Endothelial cell of umbilical vein (primary cell): ENCODE results near the gene WNT7B. TPM values are rescaled to one million over a fixed set of nuclear protein-coding genes. Genes with fewer than 3 reads are reported as not detected.

Experiments used
- BruUV-seq: library from RNA; stranded (reverse); fragments of 400-500 nt; replicated peaks from 2 replicates; lab custom pipeline; 2021; lab: Mats Ljungman, UMichigan
- CTCF ChIA-PET: fragments of 300-600, 350-600 bp; sonication (Branson Sonifier 250); formaldehyde crosslinking; loops from one replicate; lab custom pipeline; 2021; ENCODE audit warnings: antibody characterized with exemption, inconsistent platforms; lab: Charles Lee
- POLR2A ChIA-PET: fragments of 300-600, 350-600 bp; sonication (Branson Sonifier 250); formaldehyde crosslinking; loops from one replicate; lab custom pipeline; 2021; ENCODE audit warnings: antibody characterized with exemption, inconsistent platforms; lab: Charles Lee
- DNase-seq: peaks from one replicate; pipeline ENCODE4 v3.0.0-alpha.2; 2011; ENCODE audit warnings: low read depth, low spot score
- FAIRE-seq: peaks from 2 replicates; lab custom pipeline; 2011; peaks lifted over from hg19 to GRCh38; lab: Jason Lieb, UNC
- H2AFZ ChIP-seq: 2 replicates; pipeline ENCODE4 v1.6.0; 2012; ENCODE audit warnings: low read depth, low read length, control low read depth, inconsistent platforms
- H3K27ac ChIP-seq: 2 replicates; pipeline ENCODE4 v1.5.1; 2011; ENCODE audit warnings: low read depth, mild to moderate bottlenecking, control low read depth, low read length, moderate library complexity; ENCODE audit not compliant: insufficient read depth
- H3K27me3 ChIP-seq, 2 experiments: 2 replicates each; pipeline versions ENCODE4 v1.6.0 to v1.6.1; 2011; ENCODE audit warnings: low read length in 2 of 2, mixed read lengths in 1 of 2; ENCODE audit not compliant: control insufficient read depth in 2 of 2, insufficient read depth in 2 of 2
- H3K36me3 ChIP-seq, 2 experiments: 2 replicates in 1 of 2; 3 replicates in 1 of 2; pipeline ENCODE4 v1.5.1; 2011; ENCODE audit warnings: low read length in 2 of 2, mild to moderate bottlenecking in 1 of 2, moderate library complexity in 1 of 2; ENCODE audit not compliant: control insufficient read depth in 2 of 2, insufficient read depth in 2 of 2; ENCODE audit errors: extremely low read depth in 1 of 2
- H3K4me1 ChIP-seq: 3 replicates; pipeline ENCODE4 v1.5.1; 2011; ENCODE audit warnings: mild to moderate bottlenecking, low read length; ENCODE audit not compliant: control insufficient read depth, insufficient read depth; ENCODE audit errors: extremely low read depth
- H3K4me2 ChIP-seq: 2 replicates; pipeline ENCODE4 v1.6.1; 2011; ENCODE audit warnings: low read length, control low read depth, mixed read lengths; ENCODE audit not compliant: insufficient read depth
- H3K4me3 ChIP-seq, 3 experiments: fragments of 200-600 bp in 1 of 3; sonication (generic), shearing (Covaris generic) in 1 of 3; replicated peaks in 1 of 3; 2 replicates each; pipeline ENCODE4 v1.5.1; 2011 to 2016; ENCODE audit warnings: control low read depth in 3 of 3, low read length in 3 of 3, mild to moderate bottlenecking in 2 of 3, inconsistent platforms in 1 of 3, low read depth in 1 of 3, moderate library complexity in 1 of 3; ENCODE audit not compliant: insufficient read depth in 1 of 3
- H3K79me2 ChIP-seq: 2 replicates; pipeline ENCODE4 v1.6.0; 2012; ENCODE audit warnings: low read length, inconsistent platforms; ENCODE audit not compliant: control insufficient read depth, insufficient read depth
- H3K9ac ChIP-seq: replicated peaks from 2 replicates; pipeline ENCODE3; 2011; ENCODE audit warnings: low read length, control low read depth; ENCODE audit not compliant: insufficient read depth; ENCODE audit errors: extremely low read depth
- H3K9me1 ChIP-seq: replicated peaks from 3 replicates; pipeline ENCODE4 v1.6.0; 2011; ENCODE audit warnings: mild to moderate bottlenecking, low read length; ENCODE audit not compliant: control insufficient read depth, insufficient read depth; ENCODE audit errors: extremely low read depth
- H3K9me3 ChIP-seq: replicated peaks from 2 replicates; pipeline ENCODE4 v1.5.1; 2012; ENCODE audit warnings: low read length, inconsistent platforms; ENCODE audit not compliant: control insufficient read depth, insufficient read depth
- H4K20me1 ChIP-seq: replicated peaks from 2 replicates; pipeline ENCODE3; 2011; ENCODE audit warnings: mild to moderate bottlenecking, low read length; ENCODE audit not compliant: control insufficient read depth, insufficient read depth; ENCODE audit errors: extremely low read depth
- CTCF ChIP-seq, 2 donors: IDR thresholded peaks; 1 replicate in 1 of 2; 2 replicates in 1 of 2; pipeline ENCODE4 v1.5.1; 2011; ENCODE audit warnings: low read length in 2 of 2, mild to moderate bottlenecking in 2 of 2, moderate library complexity in 2 of 2, control low read depth in 1 of 2, inconsistent platforms in 1 of 2, low read depth in 1 of 2; ENCODE audit not compliant: insufficient read depth in 1 of 2; ENCODE audit errors: extremely low read depth in 1 of 2
- EZH2 ChIP-seq: IDR thresholded peaks from 2 replicates; pipeline ENCODE4 v1.6.1; 2012; ENCODE audit warnings: borderline replicate concordance, low read depth, mild to moderate bottlenecking, moderate library complexity, low read length, inconsistent platforms; ENCODE audit not compliant: severe bottlenecking
- FOS ChIP-seq: IDR thresholded peaks from 2 replicates; pipeline ENCODE4 v1.6.1; 2011; ENCODE audit warnings: mild to moderate bottlenecking, low read length, moderate library complexity, borderline replicate concordance; ENCODE audit not compliant: insufficient read depth
- GATA2 ChIP-seq: IDR thresholded peaks from 2 replicates; pipeline ENCODE4 v1.7.0; 2011; ENCODE audit warnings: low read depth, mild to moderate bottlenecking, moderate library complexity, mixed read lengths, low read length; ENCODE audit not compliant: insufficient read length, insufficient read depth
- POLR2AphosphoS5 ChIP-seq: IDR thresholded peaks from 2 replicates; pipeline ENCODE4 v1.6.1; 2012; ENCODE audit warnings: low read depth, mild to moderate bottlenecking, control low read depth, low read length, moderate library complexity; ENCODE audit not compliant: insufficient read depth
- dilution Hi-C: fragments of 300-500 bp; cut with MboI; formaldehyde crosslinking; loops from one replicate; pipeline ENCODE4 v1.15.0; 2019; ENCODE audit warnings: low sequenced_read_pairs; ENCODE audit not compliant: extremely low pct_ligation_motif_present
- intact Hi-C: fragments of 100-400 bp; cut with micrococcal nuclease; formaldehyde crosslinking; loops from one replicate; pipeline ENCODE4 v1.10.0; 2022
- polyA plus RNA-seq, 4 experiments: library from polyadenylated mRNA; depleted of rRNA in 3 of 4; stranded (reverse) in 3 of 4; unstranded in 1 of 4; fragments of >200 nt; gene quantifications; 2 replicates each; pipeline versions ENCODE4 v1.2.1 to v1.2.3, GENCODE V29; 2011 to 2012; ENCODE audit warnings: missing spikeins in 1 of 4
- total RNA-seq: library from RNA; stranded (reverse); gene quantifications from 2 replicates; pipeline ENCODE4 v1.2.3, GENCODE V29; 2021
- TF ChIP-seq, protein P1 (sequence below): IDR thresholded peaks from 2 replicates; pipeline ENCODE4 v1.6.1; 2011; ENCODE audit not compliant: insufficient read depth, insufficient read length

The WNT7B gene
- total and polyA plus RNA-seq, 2 donors (not counting 3 experiments of a cell fraction or from before 2014, with no cell fraction given) = not detected

DNA sequence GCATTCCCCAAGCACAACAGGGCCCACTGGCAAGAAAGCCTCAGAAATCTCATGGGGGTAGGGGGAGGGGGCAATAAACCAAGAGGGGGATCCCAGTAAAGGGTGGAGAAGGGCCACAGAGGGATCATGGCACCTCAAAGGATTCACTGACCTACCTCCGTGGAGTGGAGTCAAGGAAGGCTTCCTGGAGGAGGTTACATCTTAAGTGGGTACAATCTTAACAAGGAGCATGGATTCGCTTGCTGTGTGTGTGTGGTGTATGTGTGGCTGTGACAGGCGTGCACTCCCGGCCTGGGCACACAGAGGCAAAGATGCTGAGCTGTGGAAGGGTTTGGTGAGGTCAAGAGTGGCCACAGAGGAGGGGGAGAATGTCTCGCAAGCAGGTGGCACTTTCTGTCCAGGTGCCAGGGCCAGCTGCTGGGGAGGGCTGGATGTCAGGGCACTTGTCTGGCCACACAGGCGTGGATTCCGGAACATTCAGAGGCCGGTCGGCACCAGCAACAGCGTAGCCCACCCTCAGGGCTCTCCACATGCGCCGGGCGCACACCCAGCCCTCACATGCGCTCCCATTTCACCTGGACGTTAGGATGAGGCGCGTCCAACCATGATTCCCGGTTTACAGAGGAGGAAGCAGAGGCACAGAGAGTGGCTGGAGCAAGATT, 43.3 kb downstream of the WNT7B start:
- intact Hi-C loops (no loop called here), dilution Hi-C loops (no loop called here)
- H3K79me2 ChIP-seq = no peaks in the 10 kb centered on the region
- TF ChIP-seq FOS (no peak), EZH2 (no peak), POLR2AphosphoS5 (no peak), GATA2 (no peak), CTCF (IDR thresholded peaks at IDR 0.05; ENCODE audit: extremely low read depth in 1 of 2, insufficient read depth in 1 of 2, low read depth in 1 of 2, low read length in 2 of 2) (no peak)
- TF ChIP-seq, protein P1, sequence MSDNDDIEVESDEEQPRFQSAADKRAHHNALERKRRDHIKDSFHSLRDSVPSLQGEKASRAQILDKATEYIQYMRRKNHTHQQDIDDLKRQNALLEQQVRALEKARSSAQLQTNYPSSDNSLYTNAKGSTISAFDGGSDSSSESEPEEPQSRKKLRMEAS = no peak
- no peak overlapping the region for H3K9ac ChIP-seq
- no peak for DNase-seq
- no peaks in the 10 kb centered on the region for H3K9me1 ChIP-seq
- H3K27me3 ChIP-seq = no peaks in the 10 kb centered on the region
- H3K36me3 ChIP-seq = no peaks in the 10 kb centered on the region
- POLR2A ChIA-PET = no interaction called here
- CTCF ChIA-PET = no interaction called here
- no peak overlapping the region for H3K4me3 ChIP-seq
- H3K4me2 ChIP-seq = no peak overlapping the region
- no TSS peak for BruUV-seq
- H3K9me3 ChIP-seq = no peaks in the 10 kb centered on the region
- no peaks in the 10 kb centered on the region for H4K20me1 ChIP-seq
- H3K4me1 ChIP-seq = no peaks in the 10 kb centered on the region
- FAIRE-seq = no peak
- H3K27ac ChIP-seq = no peak overlapping the region
- H2AFZ ChIP-seq = no peak overlapping the region
